Motor neuron (in vitro differentiated cells): ENCODE results near the gene RANBP3. TPM values are rescaled to one million over a fixed set of nuclear protein-coding genes. Genes with fewer than 3 reads are reported as not detected.
"Not testable (repeated sequence)": the region's sequence is repeated elsewhere in the genome, so short reads cannot be mapped to it uniquely, and the experiment has no call there.

Experiments
- ATAC-seq, 8 experiments: fragments of 200-7000 bp; cut with Tn5 transposase; replicated peaks in 6 of 8; 2 replicates each; pipeline ENCODE4 v1.8.0; 2021; ENCODE audit warnings: mild to moderate bottlenecking in 8 of 8, moderate library complexity in 8 of 8
- H3K27ac ChIP-seq, 2 donors: fragments of 250-450 bp; sonication (Bioruptor Pico); 2 replicates each; pipeline ENCODE4 v1.9.0; 2021; ENCODE audit warnings: antibody characterized with exemption in 2 of 2, mild to moderate bottlenecking in 2 of 2, moderate library complexity in 1 of 2
- H3K4me1 ChIP-seq, 2 donors: fragments of 250-450 bp; sonication (Bioruptor Pico); replicated peaks in 1 of 2; 2 replicates each; pipeline ENCODE4 v1.6.1; 2021; ENCODE audit warnings: antibody characterized with exemption in 2 of 2, mild to moderate bottlenecking in 2 of 2, moderate library complexity in 1 of 2
- H3K4me3 ChIP-seq, 5 donors: fragments of 250-450 bp; sonication (Bioruptor Pico); 2 replicates each; pipeline ENCODE4 v1.9.0; 2021; ENCODE audit warnings: antibody characterized with exemption in 5 of 5, mild to moderate bottlenecking in 5 of 5, moderate library complexity in 4 of 5
- WGBS, 10 experiments: fragments of 450-650 bp; shearing (Covaris generic); methylation state at CpG; one replicate each; pipeline ENCODE4 v1.0.0; 2022; 5-methylcytosine and 5-hydroxymethylcytosine counted together
- in situ Hi-C, 9 experiments: fragments of 400-800 bp; cut with MboI; loops; one replicate each; pipeline ENCODE4 v1.15.0; 2021; ENCODE audit warnings: low sequenced_read_pairs in 9 of 9, low pct_unique_long_range_greater_than_20kb in 2 of 9; ENCODE audit not compliant: unreplicated experiment in 9 of 9
- total RNA-seq, 8 experiments: library from RNA; unstranded; fragments of 300-600 nt; gene quantifications; 2 replicates each; pipeline versions ENCODE4 v1.2.3 to v1.2.4, GENCODE V29; 2022

Gene RANBP3
- total RNA-seq, 8 experiments from 2014 or later, result 31.5 to 69.1 (median 41.0) TPM

DNA sequence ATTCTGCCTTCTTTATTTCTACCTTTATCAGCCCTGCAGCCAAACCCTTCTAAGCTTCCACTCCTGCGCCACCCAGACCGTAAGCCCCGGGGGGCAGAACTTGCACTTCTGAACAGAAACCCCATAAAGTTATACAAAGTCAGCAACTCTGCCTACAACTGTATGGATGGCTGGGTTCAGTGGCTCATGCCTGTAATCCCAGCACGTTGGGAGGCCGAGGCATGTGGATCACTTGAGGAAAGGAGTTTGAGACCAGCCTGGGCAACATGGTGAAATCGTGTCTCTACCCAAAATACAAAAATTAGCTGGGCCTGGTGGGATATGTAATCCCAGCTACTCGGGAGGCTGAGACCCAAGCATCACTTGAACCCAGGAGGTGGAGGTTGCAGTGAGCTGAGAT, 10.4 kb downstream of the RANBP3 start:
- in situ Hi-C loops, result no loop called here
- Histone ChIP-seq H3K27ac (no peak overlapping the region), H3K4me1 (peaks cover 31 to 45% of the 10 kb centered on the region in 2 donors), H3K4me3 (no peak overlapping the region)
- WGBS, 10 experiments, result 50 to 100% (median 59%) methylated on average over 1 to 7 of the region's 7 CpGs; no CpG with 5 or more reads in 2 of the 10 experiments
- no peak for ATAC-seq

DNA sequence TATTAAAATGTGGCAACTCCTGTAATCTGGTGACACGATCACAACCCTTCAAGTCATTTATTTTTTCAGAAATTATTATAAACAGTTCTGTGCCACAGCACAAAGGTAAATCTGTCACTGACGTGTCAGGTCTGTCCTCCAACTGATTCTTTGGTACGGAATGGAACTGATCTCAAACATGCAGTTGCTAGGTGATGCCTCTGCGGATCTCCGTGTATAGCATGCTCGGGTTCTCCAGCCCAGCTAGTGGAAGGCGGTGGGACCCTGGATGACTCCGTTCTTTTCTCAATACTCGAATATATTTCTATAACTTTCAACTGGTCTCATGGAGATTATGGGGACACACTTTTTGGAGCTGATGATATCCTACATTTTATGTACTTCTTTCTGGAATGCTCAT, 11.0 kb downstream of the RANBP3 start:
- in situ Hi-C loops, result no loop called here
- ATAC-seq, result peak in 1 of 8 experiments; percentile 28
- peaks cover 37 to 52% of the 10 kb centered on the region in 2 donors for H3K4me1 ChIP-seq
- WGBS, 10 experiments, result 61 to 87% (median 83%) methylated on average over 1 to 9 of the region's 9 CpGs; no CpG with 5 or more reads in 2 of the 10 experiments
- H3K4me3 ChIP-seq, result no peak overlapping the region
- H3K27ac ChIP-seq, result no peak overlapping the region

DNA sequence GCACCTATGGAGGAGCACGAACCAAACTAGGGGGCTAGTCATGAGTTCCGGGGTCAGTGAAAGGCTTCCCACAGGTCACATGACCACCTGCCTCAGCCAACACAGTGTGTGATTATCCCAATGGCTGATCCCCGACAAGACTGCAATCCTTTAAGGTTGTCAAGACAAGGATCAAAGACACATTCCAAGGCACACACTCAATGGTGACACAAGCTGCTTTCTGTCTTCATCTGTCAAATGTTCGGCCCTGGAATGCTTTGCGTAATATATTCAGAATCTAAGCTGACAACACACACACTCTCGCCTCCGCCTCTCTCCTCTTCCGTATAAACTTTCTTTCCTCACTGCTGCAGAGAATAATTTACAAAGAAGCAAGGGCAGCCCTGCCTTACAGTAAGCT, 11.7 kb downstream of the RANBP3 start:
- in situ Hi-C loops, result no loop called here
- 34 to 65% (median 45%) methylated on average over 1 to 6 of the region's 8 CpGs; no CpG with 5 or more reads in 2 of the 10 experiments for WGBS, 10 experiments
- peak in 3 of 8 experiments; percentile 44 to 77 (median 71) for ATAC-seq
- Histone ChIP-seq H3K27ac (no peak overlapping the region), H3K4me1 (peaks cover 37 to 59% of the 10 kb centered on the region in 2 donors), H3K4me3 (no peak overlapping the region)

DNA sequence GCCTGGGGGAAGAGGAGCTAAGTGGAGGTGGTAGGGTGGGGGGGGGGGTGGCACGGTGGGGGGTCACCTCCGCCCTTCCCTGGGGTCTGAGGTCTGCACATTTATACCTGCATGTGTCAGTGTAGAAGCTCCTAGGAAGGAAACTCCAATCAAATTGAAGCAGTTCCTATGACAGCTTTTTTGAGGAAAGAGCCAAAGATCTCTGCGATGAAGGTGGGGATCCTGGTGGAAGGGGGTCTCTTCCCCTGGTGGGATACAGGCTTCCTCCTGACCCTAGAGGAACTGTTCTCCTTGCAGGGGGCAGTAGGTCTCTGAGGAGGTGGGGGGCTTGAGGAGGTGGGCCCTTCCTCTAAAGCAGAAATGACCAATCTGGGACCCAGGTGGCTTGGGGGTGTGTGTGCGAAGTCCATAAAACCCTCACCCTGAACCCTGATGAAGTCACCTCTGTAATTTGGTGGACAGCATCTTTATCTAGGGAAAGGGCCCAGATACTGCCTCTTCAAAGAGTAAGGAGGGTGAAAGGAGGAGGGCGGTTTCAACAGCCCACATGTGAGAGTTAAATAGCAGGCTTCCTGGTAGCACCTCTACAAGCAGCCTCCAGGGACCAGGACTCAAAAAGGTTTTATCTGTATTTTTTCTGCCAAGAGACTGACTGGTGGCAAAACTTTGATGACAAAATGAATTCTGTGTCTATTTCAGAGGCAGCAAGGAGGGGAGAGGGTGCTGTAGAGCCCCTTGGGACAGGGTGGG, 12.9 kb downstream of the RANBP3 start:
- H3K27ac ChIP-seq, result no peak overlapping the region
- H3K4me1 ChIP-seq, result peaks cover 48 to 70% of the 10 kb centered on the region in 2 donors
- in situ Hi-C loops, result no loop called here

DNA sequence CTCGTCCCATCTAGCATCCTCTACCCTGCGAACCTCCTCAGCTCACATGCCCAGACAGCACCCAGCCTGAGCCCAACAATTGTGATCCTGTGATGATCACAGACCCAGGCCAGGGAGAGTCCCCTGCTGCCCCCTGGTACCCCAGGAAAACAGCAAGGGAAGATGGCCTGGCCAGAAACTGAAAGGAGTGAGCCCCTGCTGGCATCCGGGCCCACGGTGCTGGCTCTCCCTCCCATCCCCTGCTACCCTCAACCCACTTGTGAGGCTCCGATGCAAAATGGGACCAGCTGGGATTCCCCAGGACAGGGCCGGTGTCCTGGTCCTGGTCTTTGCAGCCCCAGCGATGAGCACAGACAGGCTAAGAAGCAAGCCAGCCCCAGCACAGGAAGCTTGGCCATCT, 14.1 kb downstream of the RANBP3 start:
- 90 to 100% (median 100%) methylated on average over 1 to 3 of the region's 7 CpGs; no CpG with 5 or more reads in 6 of the 10 experiments for WGBS, 10 experiments
- Histone ChIP-seq H3K4me3 (no peak overlapping the region), H3K27ac (no peak overlapping the region), H3K4me1 (peaks cover 51 to 66% of the 10 kb centered on the region in 2 donors)
- in situ Hi-C loops, result no loop called here
- ATAC-seq, result no peak

More for the DNA sequence above, 12.9 kb downstream of the RANBP3 start:
- ATAC-seq, result no peak
- no peak overlapping the region for H3K4me3 ChIP-seq
- WGBS, 10 experiments, result 92 to 100% methylated on average over 1 to 2 of the region's 5 CpGs; no CpG with 5 or more reads in 8 of the 10 experiments

DNA sequence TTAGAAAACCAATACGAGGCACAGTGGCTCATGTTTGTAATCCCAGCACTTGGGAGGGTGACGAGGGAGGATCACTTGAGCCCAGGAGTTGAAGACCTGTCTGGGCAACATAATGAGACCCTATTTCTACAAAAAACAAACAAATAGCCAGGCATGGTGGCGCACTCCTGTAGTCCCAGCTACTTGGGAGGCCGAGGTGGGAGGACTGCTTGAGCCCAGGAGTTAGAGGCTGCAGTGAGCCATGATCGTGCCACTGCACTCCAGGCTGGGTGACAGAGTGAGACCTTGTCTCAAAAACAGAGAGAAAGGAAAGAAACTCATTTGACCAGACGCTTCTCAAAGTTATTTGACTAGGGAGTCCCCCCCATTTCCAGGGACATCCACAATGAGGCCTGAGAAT, 14.7 kb downstream of the RANBP3 start:
- in situ Hi-C loops, ATAC-seq, H3K4me3 ChIP-seq, H3K27ac ChIP-seq: not testable (repeated sequence)
- 83 to 100% (median 95%) methylated on average over 1 to 6 of the region's 6 CpGs; no CpG with 5 or more reads in 4 of the 10 experiments for WGBS, 10 experiments
- peaks cover 51 to 63% of the 10 kb centered on the region in 2 donors for H3K4me1 ChIP-seq

DNA sequence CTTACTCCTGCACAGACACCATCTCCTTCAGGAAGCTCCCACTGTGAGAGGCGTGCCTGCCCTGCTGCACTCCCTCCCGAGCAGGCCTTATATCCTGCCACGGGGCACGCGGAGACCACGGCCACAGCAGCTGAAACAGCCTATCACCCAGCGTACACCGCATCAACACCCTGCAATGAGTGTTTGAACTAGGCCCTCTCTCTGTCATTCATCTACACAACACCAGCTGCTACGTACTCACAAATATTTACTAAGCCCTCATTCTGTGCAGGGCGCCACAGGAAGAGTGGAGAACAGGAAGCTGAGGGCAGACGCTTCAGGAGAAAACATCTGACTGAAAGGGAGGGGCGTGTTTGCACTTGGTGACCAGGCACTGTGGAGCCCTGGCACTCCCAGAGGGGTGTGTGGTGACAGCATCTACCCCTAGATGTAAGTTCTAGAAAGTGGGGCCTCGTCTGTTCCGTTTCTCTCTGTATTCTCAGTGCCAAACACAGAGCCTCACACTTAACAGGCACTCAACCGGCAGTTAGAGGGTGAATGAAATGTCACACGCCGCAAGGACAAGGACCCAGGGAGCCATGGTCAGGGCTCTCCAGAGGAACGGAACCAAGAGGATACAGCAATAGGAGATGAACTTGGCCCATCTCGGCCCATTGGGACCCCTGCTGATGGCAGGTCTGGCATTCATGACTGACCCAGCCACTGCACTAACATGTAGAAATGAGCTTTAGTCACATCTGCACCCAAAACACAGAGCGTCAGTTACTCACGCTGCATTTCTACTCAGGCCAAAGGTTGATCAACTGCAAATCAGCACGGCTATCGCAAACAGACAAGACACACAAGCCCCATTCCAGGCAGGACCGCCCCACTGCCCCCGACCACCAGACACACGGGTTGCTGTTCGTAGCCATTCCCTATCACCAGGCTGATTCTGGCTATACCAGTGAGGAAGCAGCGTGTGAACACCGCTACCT, 15.7 kb downstream of the RANBP3 start:
- 39 to 94% (median 62%) methylated on average over 1 to 19 of the region's 29 CpGs; no CpG with 5 or more reads in 4 of the 10 experiments for WGBS, 10 experiments
- H3K4me1 ChIP-seq, result peaks cover 54 to 57% of the 10 kb centered on the region in 2 donors
- peak overlapping the region in 1 of 2 donors; percentile 62 for H3K27ac ChIP-seq
- no peak overlapping the region for H3K4me3 ChIP-seq
- in situ Hi-C loops, result no loop called here
- ATAC-seq, result peak; percentile 25 to 87 (median 76)

DNA sequence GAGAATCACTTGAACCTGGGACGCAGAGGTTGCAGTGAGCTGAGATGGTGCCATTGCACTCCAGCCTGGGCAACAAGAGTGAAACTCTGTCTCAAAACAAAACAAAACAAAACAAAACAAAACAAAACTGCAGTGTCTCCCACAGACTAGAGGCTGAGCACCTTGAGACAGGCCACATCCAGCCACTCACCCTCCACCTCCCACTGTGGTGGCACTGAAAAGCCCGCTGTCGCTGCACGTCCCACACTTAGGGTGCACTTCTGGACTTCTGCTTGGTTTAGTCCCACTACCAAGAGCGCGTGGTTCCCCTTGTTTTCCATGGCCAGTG, 16.3 kb downstream of the RANBP3 start:
- in situ Hi-C loops, ATAC-seq, H3K4me3 ChIP-seq: not testable (repeated sequence)
- 60 to 100% (median 92%) methylated on average over 1 to 2 of the region's 6 CpGs; no CpG with 5 or more reads in 5 of the 10 experiments for WGBS, 10 experiments
- H3K27ac ChIP-seq, result peak overlapping the region in 1 of 2 donors; percentile 62
- H3K4me1 ChIP-seq, result peaks cover 52% of the 10 kb centered on the region in 2 donors

DNA sequence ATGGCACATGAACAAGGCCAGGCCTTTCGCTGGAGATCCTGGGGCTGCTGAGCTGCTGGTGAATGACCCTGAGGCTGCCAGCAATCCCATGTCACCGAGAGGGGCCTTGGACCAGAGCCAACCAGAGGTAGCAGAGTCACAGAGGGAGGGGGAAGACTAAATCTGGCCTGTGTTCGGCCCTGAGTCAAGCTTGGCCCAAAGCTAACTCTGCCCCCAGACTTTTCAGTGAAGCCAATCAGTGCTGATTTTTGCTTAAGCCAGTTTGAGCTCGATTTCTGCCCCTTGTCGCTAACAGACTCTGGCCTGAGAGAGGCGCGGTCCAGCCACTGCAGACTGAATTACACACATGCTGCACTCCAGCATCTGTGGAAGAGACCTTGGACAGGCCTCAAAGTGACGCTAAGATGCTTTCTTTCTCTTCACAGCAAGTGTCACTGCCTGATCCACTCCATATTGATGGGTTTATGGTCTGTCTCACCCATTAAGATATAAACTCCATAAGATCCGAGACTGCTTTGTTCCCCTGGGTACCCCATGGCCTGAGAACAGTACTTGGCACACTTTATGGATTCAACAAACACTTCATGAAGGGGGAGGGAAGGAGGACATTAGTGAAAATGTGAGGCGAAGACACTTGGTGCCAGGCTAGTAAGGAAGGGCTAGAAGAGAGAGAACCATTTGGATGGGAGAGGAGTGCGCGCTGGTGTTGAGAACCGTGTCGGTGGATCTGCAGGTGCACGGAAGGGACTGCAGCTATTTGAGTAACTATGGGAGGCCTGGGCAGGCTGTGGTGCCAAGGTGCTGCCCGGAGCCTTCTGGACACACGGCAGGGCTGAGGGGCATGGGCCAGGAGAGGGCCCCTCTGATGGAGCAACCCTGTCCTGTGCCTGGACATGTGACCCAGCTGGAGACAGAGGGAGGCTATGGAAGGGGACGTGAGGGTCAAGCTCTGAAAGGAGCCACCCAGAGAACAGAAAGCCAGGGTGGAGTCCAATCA, 17.6 kb downstream of the RANBP3 start:
- peak in 7 of 8 experiments; percentile 5 to 55 (median 34) for ATAC-seq
- peak overlapping the region; percentile 48 to 62 for H3K27ac ChIP-seq
- H3K4me1 ChIP-seq, result peaks cover 48 to 50% of the 10 kb centered on the region in 2 donors
- 24 to 95% (median 74%) methylated on average over 2 to 12 of the region's 18 CpGs for WGBS, 10 experiments
- no peak overlapping the region for H3K4me3 ChIP-seq
- in situ Hi-C loops, result no loop called here

DNA sequence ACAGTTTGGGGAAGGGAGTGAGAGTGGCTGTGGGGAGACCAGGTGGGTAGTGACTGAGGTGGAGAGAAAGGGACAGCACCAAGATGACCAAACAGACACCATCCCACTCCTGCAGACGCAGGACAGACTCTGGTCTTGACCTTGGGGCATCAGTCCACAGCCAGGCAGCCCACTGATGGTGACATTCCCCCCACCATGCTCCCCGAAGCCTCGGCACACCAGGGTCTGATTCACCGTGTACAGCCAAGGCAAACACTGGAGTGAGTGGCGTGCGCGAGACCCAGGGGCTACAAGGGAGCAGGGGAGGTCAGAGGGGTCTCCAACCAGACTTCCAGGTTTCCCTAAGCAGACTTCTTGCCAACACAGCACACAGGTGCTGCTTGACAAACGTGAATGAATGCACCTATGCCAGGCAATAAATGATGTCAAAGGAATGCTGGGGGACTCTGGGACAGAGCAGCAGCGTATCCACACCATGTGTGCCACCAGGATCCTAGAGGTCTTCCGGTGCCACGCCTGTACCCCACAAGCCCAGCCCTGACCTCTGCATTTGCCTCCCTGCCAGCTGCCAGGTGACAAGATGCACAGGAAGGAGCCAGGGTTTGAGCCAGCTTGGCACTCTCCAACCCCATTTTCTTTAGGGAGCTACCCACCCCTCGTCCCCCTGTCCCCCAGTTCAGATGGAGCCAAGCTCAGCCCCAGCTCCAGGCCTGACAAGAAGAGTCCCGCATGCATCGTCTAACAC, 18.5 kb downstream of the RANBP3 start:
- ATAC-seq, result no peak
- 60 to 95% (median 80%) methylated on average over 1 to 10 of the region's 14 CpGs; no CpG with 5 or more reads in 5 of the 10 experiments for WGBS, 10 experiments
- H3K4me1 ChIP-seq, result peaks cover 57 to 59% of the 10 kb centered on the region in 2 donors
- peak overlapping the region in 1 of 2 donors; percentile 62 for H3K27ac ChIP-seq
- no peak overlapping the region for H3K4me3 ChIP-seq
- in situ Hi-C loops, result no loop called here

DNA sequence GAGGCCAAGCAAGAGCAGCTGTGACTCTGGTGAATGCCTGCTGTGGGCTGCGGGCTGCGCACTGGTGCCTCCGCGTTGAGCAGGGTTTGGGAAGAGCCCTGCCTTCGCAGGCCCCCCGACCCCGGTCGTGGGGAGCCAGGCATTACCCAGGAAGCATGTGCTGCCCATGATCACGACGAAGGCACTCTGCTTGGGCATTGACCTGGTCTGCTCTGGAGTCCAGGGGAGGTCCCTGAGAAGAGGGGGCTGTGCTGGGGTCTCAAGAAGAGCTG, 19.2 kb downstream of the RANBP3 start:
- Histone ChIP-seq H3K4me1 (peaks cover 63 to 66% of the 10 kb centered on the region in 2 donors), H3K27ac (no peak overlapping the region), H3K4me3 (no peak overlapping the region)
- WGBS, 10 experiments, result 80 to 100% (median 85%) methylated on average over 4 to 8 of the region's 10 CpGs; no CpG with 5 or more reads in 7 of the 10 experiments
- in situ Hi-C loops, result no loop called here
- ATAC-seq, result no peak
